Kidney (tissue), 14 donors: ENCODE measurements around the gene CHMP4A. TPM values are rescaled to one million over a fixed set of nuclear protein-coding genes. Genes with fewer than 3 reads are reported as not detected.
"Not testable (repeated sequence)": the region's sequence is repeated elsewhere in the genome, so short reads cannot be mapped to it uniquely, and the experiment has no call there.

Source experiments
- DNase-seq, 5 donors: peaks; one replicate each; pipeline ENCODE4 v3.0.0-alpha.2; 2013 to 2020
- FAIRE-seq: peaks from 2 replicates; lab custom pipeline; 2012; peaks lifted over from hg19 to GRCh38; lab: Jason Lieb, UNC
- H3K27ac ChIP-seq, 2 donors: one replicate each; pipeline ENCODE4 v1.7.0; 2013; ENCODE audit warnings: low read depth in 2 of 2, low read length in 2 of 2, inconsistent platforms in 1 of 2
- H3K27me3 ChIP-seq: one replicate; pipeline ENCODE4 v1.7.1; 2013; ENCODE audit warnings: low read length, inconsistent platforms; ENCODE audit not compliant: control insufficient read depth, insufficient read depth
- H3K36me3 ChIP-seq, 3 donors: one replicate each; pipeline versions ENCODE4 v1.7.0 to v1.7.1; 2013; ENCODE audit warnings: low read length in 3 of 3, control low read depth in 1 of 3, inconsistent platforms in 1 of 3; ENCODE audit not compliant: insufficient read depth in 3 of 3, control insufficient read depth in 2 of 3
- H3K4me1 ChIP-seq, 3 donors: one replicate each; pipeline versions ENCODE4 v1.7.0 to v1.7.1; 2013; ENCODE audit warnings: low read length in 3 of 3, inconsistent platforms in 1 of 3, low read depth in 1 of 3; ENCODE audit not compliant: control insufficient read depth in 2 of 3, insufficient read depth in 2 of 3
- H3K4me3 ChIP-seq, 3 donors: one replicate each; pipeline versions ENCODE4 v1.7.0 to v1.8.1; 2013; ENCODE audit warnings: low read length in 3 of 3, control low read depth in 1 of 3, inconsistent platforms in 1 of 3
- H3K9ac ChIP-seq, 3 donors: one replicate each; pipeline versions ENCODE4 v1.7.0 to v1.7.1; 2013; ENCODE audit warnings: low read length in 3 of 3, control low read depth in 1 of 3, inconsistent platforms in 1 of 3
- H3K9me3 ChIP-seq, 3 donors: one replicate each; pipeline versions ENCODE4 v1.7.0 to v1.7.1; 2013; ENCODE audit warnings: low read length in 3 of 3, control low read depth in 1 of 3, inconsistent platforms in 1 of 3; ENCODE audit not compliant: control insufficient read depth in 2 of 3, insufficient read depth in 1 of 3
- intact Hi-C: fragments of 100-400 bp; cut with DNase I; formaldehyde crosslinking; loops from one replicate; pipeline ENCODE4 v1.11.1; 2022
- polyA plus RNA-seq: library from polyadenylated mRNA; stranded (reverse); fragments of 350-450 nt; fragmentation: Illumina TruSeq; extraction: RNeasy Lipid Tissue Mini Kit (QIAGEN cat#74804); gene quantifications from one replicate; pipeline ENCODE4 v1.2.3, GENCODE V29; 2014; ENCODE audit warnings: low read depth, low replicate concordance; ENCODE audit not compliant: insufficient read depth
- total RNA-seq: library from RNA; stranded (reverse); fragmentation: NEBNext Ultra II Directional; extraction: Animal tissue kit (Norgen Biotek cat#: 25700); gene quantifications from one replicate; pipeline ENCODE4 v1.2.1, GENCODE V29; 2021
- TF ChIP-seq, protein P1 (sequence below): IDR thresholded peaks from 3 replicates; pipeline ENCODE4 v1.5.1; 2012; ENCODE audit warnings: mild to moderate bottlenecking, moderate library complexity, borderline replicate concordance; ENCODE audit not compliant: insufficient read depth; ENCODE audit errors: extremely low read depth
- donor health status: control.
- donor health status: control.
- donor health status: control.
- donor health status: control.
- donor health status: control.
- donor health status: DM: yes; HTN: yes; CAD: no.
- donor health status: Normal renal cell carcinoma (clear cell type).

Gene CHMP4A
- total and polyA plus RNA-seq, 2 donors from 2014 or later: 65.1 to 72.2 TPM

DNA sequence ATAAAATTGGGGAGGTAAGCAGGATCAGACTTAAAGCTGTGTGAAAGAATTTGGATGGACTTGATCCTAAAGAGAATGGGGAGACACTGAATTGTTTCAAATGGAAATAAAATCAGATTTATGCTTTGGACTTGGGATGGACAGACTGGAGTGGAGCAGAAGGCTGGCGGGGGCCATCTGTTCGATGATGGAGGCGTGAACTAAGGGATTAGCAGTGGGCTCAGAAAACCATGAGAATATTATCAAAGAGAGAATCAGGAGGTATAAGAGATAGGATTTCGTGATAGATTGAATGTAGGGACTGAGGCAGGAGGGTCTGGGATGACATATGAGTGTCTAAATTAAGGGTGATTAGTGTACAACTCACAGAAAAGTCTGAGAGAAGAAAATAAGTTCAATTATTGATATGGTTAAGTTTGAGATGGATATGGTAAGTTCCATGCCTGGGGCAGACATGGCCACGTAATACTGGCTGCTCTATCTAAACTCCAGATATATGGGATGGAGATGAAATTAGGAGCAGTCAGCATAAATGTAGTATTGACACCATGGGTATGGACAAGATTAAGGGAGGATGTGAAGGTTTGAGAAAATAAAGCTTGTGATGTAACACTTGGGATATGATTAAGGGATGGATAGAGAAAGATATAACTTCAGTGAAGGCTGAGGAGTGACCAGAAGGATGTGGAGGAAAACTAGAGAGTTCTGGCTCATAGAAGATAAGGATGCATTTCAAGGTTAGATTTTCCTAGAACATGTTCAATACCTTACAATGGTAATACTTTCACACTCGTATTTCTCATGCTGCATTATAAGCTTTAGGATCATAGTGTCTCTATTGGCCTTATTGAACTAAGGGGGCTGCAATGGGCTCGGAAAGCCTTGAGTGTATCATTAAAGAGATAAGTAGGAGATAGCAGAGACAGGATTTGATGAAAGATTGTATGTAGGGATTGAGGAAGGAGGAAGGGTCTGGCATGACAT is 8.8 kb downstream of the CHMP4A start:
- H3K9me3 ChIP-seq: no peaks in the 10 kb centered on the region
- intact Hi-C loops: no loop called here

DNA sequence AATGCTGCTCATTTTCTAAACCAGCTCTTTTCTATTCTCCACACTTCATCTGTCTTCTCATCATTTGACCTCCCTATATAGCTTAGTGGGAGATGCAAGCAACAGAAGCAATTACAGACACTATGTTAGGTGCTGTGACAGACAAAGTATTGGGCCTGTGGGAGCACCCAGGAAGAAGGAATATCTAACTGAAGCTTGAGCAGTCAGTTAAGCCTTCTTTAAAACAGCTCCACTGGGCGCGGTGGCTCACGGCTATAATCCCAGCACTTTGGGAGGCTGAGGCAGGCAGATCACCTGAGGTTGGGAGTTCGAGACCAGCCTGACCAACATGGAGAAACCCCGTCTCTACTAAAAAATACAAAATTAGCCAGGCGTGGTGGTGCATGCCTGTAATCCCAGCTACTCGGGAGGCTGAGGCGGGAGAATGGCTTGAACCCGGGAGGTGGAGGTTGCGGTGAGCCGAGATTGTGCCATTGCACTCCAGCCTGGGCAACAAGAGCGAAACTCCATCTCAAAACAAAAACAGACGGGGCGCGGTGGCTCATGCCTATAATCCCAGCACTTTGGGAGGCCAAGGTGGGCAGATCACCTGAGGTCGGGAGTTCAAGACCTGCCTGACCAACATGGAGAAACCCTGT is 9.9 kb downstream of the CHMP4A start:
- FAIRE-seq, H3K27me3 ChIP-seq, H3K4me3 ChIP-seq, H3K9ac ChIP-seq, H3K9me3 ChIP-seq, intact Hi-C loops, H3K4me1 ChIP-seq, H3K27ac ChIP-seq, DNase-seq: not testable (repeated sequence)
- H3K36me3 ChIP-seq: peaks cover 5 to 24% (median 23%) of the 10 kb centered on the region in 3 donors

More for the DNA sequence above, 8.8 kb downstream of the CHMP4A start:
- H3K9ac ChIP-seq: no peak overlapping the region
- no peaks in the 10 kb centered on the region for H3K27me3 ChIP-seq
- FAIRE-seq (no peak), DNase-seq (no peak)
- H3K27ac ChIP-seq: no peak overlapping the region
- TF ChIP-seq, protein P1, sequence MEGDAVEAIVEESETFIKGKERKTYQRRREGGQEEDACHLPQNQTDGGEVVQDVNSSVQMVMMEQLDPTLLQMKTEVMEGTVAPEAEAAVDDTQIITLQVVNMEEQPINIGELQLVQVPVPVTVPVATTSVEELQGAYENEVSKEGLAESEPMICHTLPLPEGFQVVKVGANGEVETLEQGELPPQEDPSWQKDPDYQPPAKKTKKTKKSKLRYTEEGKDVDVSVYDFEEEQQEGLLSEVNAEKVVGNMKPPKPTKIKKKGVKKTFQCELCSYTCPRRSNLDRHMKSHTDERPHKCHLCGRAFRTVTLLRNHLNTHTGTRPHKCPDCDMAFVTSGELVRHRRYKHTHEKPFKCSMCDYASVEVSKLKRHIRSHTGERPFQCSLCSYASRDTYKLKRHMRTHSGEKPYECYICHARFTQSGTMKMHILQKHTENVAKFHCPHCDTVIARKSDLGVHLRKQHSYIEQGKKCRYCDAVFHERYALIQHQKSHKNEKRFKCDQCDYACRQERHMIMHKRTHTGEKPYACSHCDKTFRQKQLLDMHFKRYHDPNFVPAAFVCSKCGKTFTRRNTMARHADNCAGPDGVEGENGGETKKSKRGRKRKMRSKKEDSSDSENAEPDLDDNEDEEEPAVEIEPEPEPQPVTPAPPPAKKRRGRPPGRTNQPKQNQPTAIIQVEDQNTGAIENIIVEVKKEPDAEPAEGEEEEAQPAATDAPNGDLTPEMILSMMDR: no peak
- no peak overlapping the region for H3K4me3 ChIP-seq
- H3K4me1 ChIP-seq: no peaks in the 10 kb centered on the region
- peaks cover 5 to 30% (median 26%) of the 10 kb centered on the region in 3 donors for H3K36me3 ChIP-seq

DNA sequence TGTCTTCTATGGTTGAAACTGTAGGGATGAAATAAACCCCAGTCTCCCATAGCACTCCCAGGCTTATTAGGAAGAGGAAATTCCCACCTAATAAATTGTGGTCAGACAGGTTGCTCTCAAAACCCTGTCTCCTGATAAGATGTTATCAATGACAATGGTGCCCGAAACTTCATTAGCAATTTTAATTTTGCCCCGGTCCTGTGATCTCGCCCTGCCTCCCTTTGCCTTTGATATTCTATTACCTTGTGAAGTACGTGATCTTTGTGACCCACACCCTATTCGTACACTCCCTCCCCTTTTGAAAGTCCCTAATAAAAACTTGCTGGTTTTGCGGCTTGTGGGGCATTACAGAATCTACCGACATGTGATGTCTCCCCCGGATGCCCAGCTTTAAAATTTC is 10.8 kb downstream of the CHMP4A start:
- H3K4me3 ChIP-seq, H3K4me1 ChIP-seq, intact Hi-C loops, H3K9me3 ChIP-seq, H3K9ac ChIP-seq, H3K27ac ChIP-seq, FAIRE-seq, H3K27me3 ChIP-seq, DNase-seq: not testable (repeated sequence)
- H3K36me3 ChIP-seq: peaks cover 0 to 20% (median 19%) of the 10 kb centered on the region in 3 donors

DNA sequence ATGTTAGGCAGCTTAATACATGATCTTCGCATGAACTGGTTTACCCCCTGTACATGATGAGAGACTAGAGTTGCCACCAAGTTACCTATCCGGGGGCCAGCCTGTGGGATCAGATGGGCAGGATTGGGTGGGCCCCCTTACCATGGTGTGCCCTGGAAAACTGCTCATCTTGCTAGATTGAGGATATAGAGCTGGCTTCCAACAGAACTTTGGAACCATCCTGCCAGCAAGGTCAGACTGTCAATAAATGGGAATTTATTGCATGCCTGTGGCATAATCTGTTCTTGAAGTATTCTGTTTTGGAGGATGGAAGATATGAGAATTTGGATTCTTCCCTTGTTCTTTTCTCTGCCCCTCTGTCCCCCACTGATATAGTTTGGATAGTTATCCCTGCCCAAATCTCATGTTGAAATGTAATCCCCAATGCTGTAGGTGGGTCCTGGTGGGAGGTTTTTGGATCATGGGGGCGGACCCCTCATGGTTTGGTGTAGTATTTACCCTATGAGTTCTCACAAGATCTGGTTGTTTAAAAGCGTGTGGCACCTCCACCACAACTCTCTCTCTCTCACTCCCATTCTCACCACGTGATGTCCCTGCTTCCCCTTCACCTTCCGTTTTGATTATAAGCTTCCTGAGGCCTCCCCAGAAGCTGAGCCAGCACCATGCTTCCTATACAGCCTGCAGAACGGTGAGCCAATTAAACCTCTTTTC is 14.3 kb downstream of the CHMP4A start:
- DNase-seq (no peak), FAIRE-seq (no peak)
- H3K36me3 ChIP-seq: peaks cover 0 to 4% (median 3%) of the 10 kb centered on the region in 3 donors
- TF ChIP-seq, protein P1: no peak
- no peak overlapping the region for H3K9ac ChIP-seq
- no peaks in the 10 kb centered on the region for H3K27me3 ChIP-seq
- H3K4me1 ChIP-seq: peaks cover 0 to 13% (median 11%) of the 10 kb centered on the region in 3 donors
- H3K4me3 ChIP-seq: no peak overlapping the region
- H3K27ac ChIP-seq: no peak overlapping the region
- intact Hi-C loops: no loop called here
- no peaks in the 10 kb centered on the region for H3K9me3 ChIP-seq
